HG02938 (cell line): Measurements from ENCODE around the gene CDKN2D.
"Not testable (repeated sequence)": the region's sequence is repeated elsewhere in the genome, so short reads cannot be mapped to it uniquely, and the experiment has no call there.

Source experiments
- ATAC-seq: cut with Tn5 transposase; IDR thresholded peaks from one replicate; pipeline ENCODE4 v1.9.1; 2021; ENCODE audit warnings: mild to moderate bottlenecking, moderate library complexity; ENCODE audit not compliant: unreplicated experiment

Gene CDKN2D

DNA sequence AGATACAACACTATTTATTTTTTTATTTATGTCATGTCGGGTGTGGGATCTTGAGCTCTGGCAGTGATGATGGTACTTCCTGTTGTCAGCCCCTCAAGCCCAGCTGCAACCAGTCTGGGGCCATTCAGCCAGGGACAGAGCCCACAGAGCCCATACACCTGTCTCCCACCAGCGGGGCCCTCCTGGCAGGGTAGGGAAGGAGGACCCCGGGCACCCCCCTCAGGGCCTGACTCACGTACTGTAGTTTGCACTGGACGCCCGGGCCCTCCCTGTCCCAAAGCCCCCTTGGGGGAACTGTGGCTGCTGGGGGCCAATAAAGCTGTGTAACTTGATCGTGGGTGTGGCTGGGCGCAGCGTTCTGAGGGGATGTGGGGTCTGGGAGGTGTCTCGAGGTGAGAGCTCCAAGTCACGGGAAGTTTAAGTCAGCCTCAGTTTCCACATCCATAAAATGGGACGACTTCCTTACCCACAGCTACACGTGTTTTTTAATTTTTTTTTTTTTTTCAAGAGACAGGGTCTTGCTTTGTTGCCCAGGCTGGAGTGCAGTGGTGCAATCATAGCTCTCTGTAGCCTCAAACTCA, 15.6 kb downstream of the CDKN2D start:
- no peak for ATAC-seq

GRCh38 chr19:10552510-10553053, 16.2 kb downstream of the CDKN2D start:
- no peak for ATAC-seq

- no peak for ATAC-seq
These were observed 17.0 kb downstream of the CDKN2D start for GRCh38 chr19:10551698-10552301.

DNA sequence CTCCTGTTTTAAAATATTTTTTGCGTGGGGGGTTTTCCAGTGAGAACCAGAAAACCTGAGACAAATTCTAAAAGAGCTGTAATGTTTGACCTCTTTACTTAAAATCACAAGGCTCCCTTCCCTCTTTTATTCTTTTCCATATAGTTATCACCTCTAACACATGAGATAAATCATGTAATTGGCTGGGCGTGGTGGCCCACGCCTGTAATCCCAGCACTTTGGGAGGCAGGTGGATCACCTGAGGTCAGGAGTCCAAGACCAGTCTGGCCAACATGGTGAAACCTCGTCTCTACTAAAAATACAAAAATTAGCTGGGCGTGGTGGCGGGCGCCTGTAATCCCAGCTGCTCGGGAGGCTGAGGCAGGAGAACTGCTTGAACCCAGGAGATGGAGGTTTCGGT, 17.8 kb downstream of the CDKN2D start:
- not testable (repeated sequence) for ATAC-seq

DNA sequence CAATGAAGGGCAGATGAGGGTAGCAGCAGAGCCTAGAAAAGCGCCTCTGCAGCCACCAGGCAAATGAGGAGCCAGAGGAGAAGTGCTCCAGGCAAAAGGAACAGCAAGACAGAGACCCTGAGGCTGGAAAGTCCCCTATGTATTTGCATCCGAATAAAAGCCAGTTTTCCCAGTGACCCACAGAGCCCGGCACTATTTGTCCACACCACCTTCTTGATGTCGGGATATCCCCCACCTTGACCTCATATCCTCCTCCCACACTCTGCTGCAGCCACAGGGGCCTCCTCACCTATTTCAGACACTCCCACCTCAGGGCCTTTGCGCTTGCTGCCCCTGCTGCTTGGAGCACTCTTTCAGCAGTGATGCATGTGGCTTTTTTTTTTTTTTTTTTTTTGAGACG, 18.4 kb downstream of the CDKN2D start:
- no peak for ATAC-seq

- ATAC-seq = no peak
These were observed 19.0 kb downstream of the CDKN2D start for GRCh38 chr19:10549733-10550132.

DNA sequence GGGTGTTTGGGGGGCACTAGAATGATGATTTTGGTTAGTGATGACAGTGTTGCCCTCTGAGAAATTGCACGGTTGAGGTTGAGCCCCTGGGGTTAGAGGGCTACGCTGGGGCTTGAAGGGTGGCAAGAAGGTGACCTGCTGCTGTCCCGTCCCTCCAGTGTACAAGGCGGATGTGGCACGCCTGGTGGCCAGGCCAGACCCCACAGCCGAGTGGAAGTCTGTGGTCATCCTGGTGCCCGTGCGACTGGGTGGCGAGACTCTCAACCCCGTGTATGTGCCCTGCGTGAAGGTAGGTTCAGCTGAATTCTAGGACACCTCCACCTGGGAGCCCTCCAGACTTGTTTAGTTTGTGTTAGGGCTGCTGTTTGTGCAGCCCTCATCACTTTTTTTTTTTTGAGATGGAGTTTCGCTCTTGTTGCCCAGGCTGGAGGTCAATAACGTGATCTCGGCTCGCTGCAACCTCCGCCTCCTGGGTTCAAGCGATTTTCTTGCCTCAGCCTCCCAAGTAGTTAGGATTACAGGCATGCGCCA, 20.0 kb downstream of the CDKN2D start:
- no peak for ATAC-seq

DNA sequence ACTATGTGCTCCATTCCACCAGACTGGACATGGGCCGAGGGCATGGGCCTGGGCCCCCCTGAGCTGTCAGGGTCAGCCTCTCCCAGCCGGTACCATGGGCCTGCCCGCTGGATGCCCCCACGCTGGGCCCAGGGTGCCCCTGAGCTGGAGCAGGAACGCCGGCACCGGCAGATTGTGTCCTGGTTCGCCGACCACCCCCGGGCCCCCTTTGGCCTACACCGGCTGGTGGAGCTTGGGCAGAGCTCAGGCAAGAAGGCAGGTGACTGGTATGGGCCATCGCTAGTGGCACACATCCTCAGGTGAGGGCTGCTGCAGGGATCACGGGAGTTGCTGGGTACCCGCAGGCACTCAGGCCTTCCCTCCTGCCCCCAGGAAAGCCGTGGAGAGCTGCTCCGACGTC, 22.0 kb downstream of the CDKN2D start:
- no peak for ATAC-seq

- no peak for ATAC-seq
These were observed 24.0 kb downstream of the CDKN2D start for GRCh38 chr19:10544753-10545251.

DNA sequence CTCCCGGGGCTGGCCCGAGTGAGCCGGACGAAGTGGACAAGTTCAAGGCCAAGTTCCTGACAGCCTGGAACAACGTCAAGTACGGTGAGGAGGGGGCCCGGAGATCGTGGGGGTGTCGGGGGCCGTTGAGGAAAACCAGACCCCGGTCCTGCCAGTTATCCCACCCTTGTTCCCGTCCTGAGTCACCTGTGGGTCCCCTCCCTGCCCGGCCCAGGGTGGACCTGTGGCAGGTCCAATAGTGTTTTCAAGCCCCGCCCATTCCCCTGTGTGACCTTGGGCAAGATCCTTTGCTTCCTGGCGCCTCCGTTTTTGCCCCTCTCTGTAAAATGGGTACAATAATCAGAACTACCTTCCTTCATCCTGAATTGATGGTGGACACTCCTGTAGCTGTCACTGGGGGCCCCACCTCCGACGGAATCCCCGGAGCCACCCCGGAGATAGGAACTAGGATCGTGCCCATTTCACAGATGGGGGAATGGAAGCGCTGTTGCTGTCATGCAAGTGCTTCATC, 24.5 kb downstream of the CDKN2D start:
- ATAC-seq = no peak

- peak; percentile 66 for ATAC-seq
These were observed 25.1 kb downstream of the CDKN2D start, which contains the start of gene ATG4D for GRCh38 chr19:10543420-10544241. Gene ATG4D (plus strand): TSS chr19:10543904. CDS start chr19:10544091, 187 bp downstream.

DNA sequence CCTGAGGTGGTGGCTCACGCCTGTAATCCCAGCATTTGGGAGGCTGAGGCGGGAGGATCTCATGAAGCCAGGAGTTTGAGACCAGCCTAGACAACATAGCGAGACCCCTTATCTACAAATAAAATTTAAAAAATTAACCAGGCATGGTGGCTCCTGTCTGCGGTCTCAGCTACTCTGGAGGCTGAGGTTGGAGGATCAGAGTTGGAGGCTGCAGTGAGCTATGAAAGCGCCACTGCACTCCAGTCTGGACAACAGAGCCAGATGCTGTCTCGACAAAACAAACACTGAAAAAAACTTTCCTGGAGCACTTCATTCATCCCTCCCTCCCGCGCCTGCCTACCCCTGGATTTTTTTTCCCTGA, 25.7 kb downstream of the CDKN2D start:
- no peak for ATAC-seq

DNA sequence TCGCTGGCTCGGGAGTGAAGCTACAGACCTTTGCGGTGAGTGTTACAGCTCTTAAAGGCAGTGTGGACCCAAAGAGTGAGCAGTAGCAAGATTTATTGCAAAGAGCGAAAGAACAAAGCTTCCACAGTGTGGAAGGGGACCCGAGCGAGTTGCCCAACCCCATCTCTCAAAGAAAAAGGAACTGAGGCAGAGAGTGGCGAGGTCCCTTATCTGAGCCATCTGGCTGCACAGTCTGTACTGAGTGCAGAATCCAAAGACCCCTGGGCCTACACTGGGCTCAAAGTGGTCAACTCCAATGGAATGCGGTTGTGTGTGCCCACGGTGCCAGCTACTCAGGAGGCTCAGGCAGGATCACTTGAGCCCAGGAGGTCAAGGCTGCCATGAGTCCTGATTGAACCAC, 29.8 kb downstream of the CDKN2D start:
- not testable (repeated sequence) for ATAC-seq

DNA sequence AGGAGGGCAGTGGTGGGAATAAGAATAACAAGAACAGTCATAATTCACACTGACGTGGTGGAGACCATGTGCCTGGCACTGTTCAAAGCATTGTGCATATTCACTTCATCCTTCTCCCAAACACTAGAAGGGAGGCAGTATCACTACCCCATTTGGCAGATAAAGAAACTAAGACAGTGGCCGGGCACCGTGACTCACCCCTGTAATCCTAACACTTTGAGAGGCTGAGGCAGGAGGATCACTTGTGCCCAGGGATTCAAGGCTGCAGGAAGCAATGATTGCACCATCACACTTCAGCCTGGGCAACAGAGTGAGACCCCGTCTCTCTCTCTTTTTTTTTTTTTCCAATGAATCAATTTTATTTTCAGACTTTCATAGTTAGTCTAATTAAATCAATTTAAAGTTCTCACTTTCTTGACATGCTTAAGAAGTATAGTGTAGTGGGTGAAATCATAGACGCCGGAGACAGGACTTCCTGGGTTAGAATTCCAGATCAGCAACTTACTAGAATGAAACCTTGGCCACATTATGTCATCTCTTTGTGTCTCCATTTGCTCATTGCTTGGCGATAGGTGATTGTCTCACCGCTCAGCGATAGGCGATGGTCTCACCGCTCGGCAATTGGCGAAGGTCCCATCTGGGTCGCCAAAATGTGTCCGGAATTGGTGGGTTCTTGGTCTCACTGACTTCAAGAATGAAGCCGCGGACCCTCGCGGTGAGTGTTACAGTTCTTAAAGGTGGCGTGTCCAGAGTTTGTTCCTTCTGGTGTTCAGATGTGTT, 30.4 kb downstream of the CDKN2D start:
- no peak for ATAC-seq

DNA sequence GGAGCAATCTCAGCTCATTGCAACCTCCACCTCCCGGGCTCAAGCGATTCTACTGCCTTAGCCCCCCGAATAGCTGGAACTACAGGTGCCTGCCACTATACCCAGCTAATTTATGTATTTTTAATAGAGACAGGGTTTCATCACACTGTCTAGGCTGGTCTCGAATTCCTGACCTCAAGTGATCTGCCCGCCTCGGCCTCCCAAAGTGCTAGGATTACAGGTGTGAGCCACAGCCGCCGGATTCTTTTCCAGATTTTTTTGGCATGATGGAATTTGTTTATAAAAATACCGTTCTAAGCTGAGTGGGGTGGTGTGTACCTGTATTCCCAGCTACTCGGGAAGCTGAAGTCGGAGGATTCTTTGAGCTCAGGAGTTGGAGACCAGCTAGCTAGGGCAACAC, 31.1 kb downstream of the CDKN2D start:
- ATAC-seq = no peak

DNA sequence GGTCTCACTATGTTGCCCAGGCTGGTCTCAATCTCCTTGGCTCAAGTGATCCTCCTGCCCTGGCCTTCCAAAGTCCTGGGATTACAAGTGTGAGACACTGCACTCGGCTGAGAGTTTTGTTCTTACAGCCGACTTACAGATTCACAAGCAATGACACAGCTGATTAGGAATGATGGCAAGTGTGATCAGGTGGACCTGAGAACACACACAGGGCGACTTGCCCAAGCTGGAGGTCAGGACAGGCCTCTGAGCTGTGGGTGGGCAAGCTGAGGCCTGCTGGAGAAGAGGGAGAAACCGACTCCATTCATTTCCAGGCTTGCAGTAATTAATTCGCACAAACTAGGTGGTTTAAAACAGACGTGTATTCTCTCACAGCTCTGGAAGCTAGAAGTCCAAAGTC, 33.2 kb downstream of the CDKN2D start:
- no peak for ATAC-seq

GRCh38 chr19:10533646-10534386, 35.0 kb downstream of the CDKN2D start:
- no peak for ATAC-seq

- ATAC-seq = no peak
These were observed 36.3 kb downstream of the CDKN2D start for GRCh38 chr19:10532457-10532856.

DNA sequence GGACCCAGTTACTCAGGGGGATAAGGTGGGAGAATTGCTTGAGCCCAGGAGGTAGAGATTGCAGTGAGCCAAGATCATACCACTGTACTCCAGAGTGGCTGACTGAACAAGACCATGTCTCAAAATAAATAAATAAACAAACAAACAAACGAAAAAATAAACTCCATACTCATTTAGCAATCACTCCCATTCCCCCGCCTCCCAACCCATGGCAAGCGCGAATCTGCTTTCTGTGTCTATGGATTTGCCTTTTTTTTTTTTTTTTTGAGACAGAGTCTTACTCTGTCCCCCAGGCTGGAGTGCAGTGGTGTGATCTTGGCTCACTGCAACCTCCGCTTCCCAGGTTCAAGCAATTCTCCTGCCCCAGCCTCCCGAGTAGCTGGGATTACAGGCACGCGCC, 41.9 kb downstream of the CDKN2D start:
- ATAC-seq = not testable (repeated sequence)

DNA sequence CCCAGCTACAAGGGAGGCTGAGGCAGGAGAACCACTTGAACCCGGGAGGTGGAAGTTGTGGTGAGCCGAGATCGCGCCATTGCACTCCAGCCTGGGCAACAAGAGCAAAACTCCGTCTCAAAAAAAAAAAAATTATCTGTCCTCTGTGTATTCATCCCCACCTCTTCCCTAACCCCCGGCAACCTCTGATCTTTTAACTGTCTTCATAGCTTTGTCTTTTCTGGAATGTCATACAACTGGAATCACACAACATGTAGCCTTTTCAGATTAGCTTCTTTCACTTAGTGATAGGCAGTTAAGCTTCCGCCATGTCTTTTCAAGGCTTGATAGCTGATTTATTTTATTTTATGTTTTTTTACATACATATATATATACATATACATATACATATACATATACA, 43.1 kb downstream of the CDKN2D start:
- no peak for ATAC-seq
